Karpas-422 (cell line): ENCODE results near the gene CLCN2. TPM values are rescaled to one million over a fixed set of nuclear protein-coding genes. Genes with fewer than 3 reads are reported as not detected.
"Not testable (repeated sequence)": the region's sequence is repeated elsewhere in the genome, so short reads cannot be mapped to it uniquely, and the experiment has no call there.

ENCODE experiments used
- DNase-seq: peaks from one replicate; pipeline ENCODE4 v3.0.0-alpha.2; 2015
- H2AFZ ChIP-seq: fragments of 200-600 bp; sonication (generic); 2 replicates; pipeline ENCODE4 v1.6.1; 2014; ENCODE audit warnings: antibody characterized with exemption, low read length, mixed read lengths
- H3K27ac ChIP-seq: fragments of 200-600 bp; sonication (generic); 2 replicates; pipeline ENCODE4 v1.5.1; 2014; ENCODE audit warnings: mild to moderate bottlenecking, low read length, moderate library complexity
- H3K27me3 ChIP-seq: fragments of 200-600 bp; sonication (generic); 2 replicates; pipeline ENCODE4 v1.6.1; 2014; ENCODE audit warnings: low read length, mixed read lengths
- H3K36me3 ChIP-seq: fragments of 200-600 bp; sonication (generic); 2 replicates; pipeline ENCODE4 v1.6.1; 2014; ENCODE audit warnings: low read length, mixed read lengths; ENCODE audit not compliant: insufficient read depth
- H3K4me1 ChIP-seq: fragments of 200-600 bp; sonication (generic); 2 replicates; pipeline ENCODE4 v1.6.1; 2014; ENCODE audit warnings: mild to moderate bottlenecking, low read length, mixed read lengths
- H3K4me2 ChIP-seq: fragments of 200-600 bp; sonication (generic); 2 replicates; pipeline ENCODE4 v1.6.1; 2014; ENCODE audit warnings: low read length, low read depth, mild to moderate bottlenecking; ENCODE audit not compliant: poor library complexity, severe bottlenecking
- H3K4me3 ChIP-seq: fragments of 200-600 bp; sonication (generic); 2 replicates; pipeline ENCODE4 v1.5.1; 2014; ENCODE audit warnings: mild to moderate bottlenecking, antibody characterized with exemption, low read length, mixed read lengths
- H3K79me2 ChIP-seq: fragments of 200-600 bp; sonication (generic); 2 replicates; pipeline ENCODE4 v1.6.1; 2014; ENCODE audit warnings: mild to moderate bottlenecking, low read length, mixed read lengths
- H3K9ac ChIP-seq: fragments of 200-600 bp; sonication (generic); 2 replicates; pipeline ENCODE4 v1.6.0; 2014; ENCODE audit warnings: low read length
- H3K9me2 ChIP-seq: fragments of 200-600 bp; sonication (generic), shearing (Covaris generic); replicated peaks from 2 replicates; pipeline ENCODE4 v1.6.0; 2014; ENCODE audit warnings: mild to moderate bottlenecking, low read length, moderate library complexity; ENCODE audit not compliant: insufficient read depth
- H3K9me3 ChIP-seq: fragments of 300-700, 200-600 bp; sonication (generic); 2 replicates; pipeline ENCODE4 v1.6.1; 2014; ENCODE audit warnings: low read length, mixed read lengths
- H4K20me1 ChIP-seq: fragments of 200-600 bp; sonication (generic); 2 replicates; pipeline ENCODE4 v1.6.1; 2014; ENCODE audit warnings: mild to moderate bottlenecking, antibody characterized with exemption, low read length, low read depth; ENCODE audit not compliant: insufficient read depth
- total RNA-seq: library from RNA; depleted of rRNA; stranded (reverse); fragments of >200 nt; shearing (Covaris generic); gene quantifications from 2 replicates; pipeline ENCODE4 v1.2.3, GENCODE V29; 2014; ENCODE audit warnings: low replicate concordance

The CLCN2 gene
- total RNA-seq, 1 experiment from 2014 or later: 4.4 TPM

- H3K4me1 ChIP-seq: no peaks in the 10 kb centered on the region
- H4K20me1 ChIP-seq: no peaks in the 10 kb centered on the region
- no peaks in the 10 kb centered on the region for H3K9me2 ChIP-seq
- no peaks in the 10 kb centered on the region for H3K79me2 ChIP-seq
- H3K4me2 ChIP-seq: no peak overlapping the region
- H3K27ac ChIP-seq: no peak overlapping the region
- H3K27me3 ChIP-seq: no peaks in the 10 kb centered on the region
- no peak overlapping the region for H2AFZ ChIP-seq
- no peaks in the 10 kb centered on the region for H3K36me3 ChIP-seq
- no peak overlapping the region for H3K4me3 ChIP-seq
- H3K9me3 ChIP-seq: no peaks in the 10 kb centered on the region
- H3K9ac ChIP-seq: no peak overlapping the region
- no peak for DNase-seq
Measured at GRCh38 chr3:184347321-184348056, 13.9 kb downstream of the CLCN2 start.

GRCh38 chr3:184346480-184347190, 14.8 kb downstream of the CLCN2 start:
- no peak for DNase-seq
- Histone ChIP-seq H3K4me1 (no peaks in the 10 kb centered on the region), H3K9me2 (no peaks in the 10 kb centered on the region), H3K4me3 (no peak overlapping the region), H3K27ac (no peak overlapping the region), H3K27me3 (no peaks in the 10 kb centered on the region), H3K4me2 (no peak overlapping the region), H4K20me1 (no peaks in the 10 kb centered on the region), H3K9ac (no peak overlapping the region), H3K79me2 (no peaks in the 10 kb centered on the region), H2AFZ (no peak overlapping the region), H3K36me3 (no peaks in the 10 kb centered on the region), H3K9me3 (no peaks in the 10 kb centered on the region)

- Histone ChIP-seq H3K36me3 (no peaks in the 10 kb centered on the region), H3K4me1 (no peaks in the 10 kb centered on the region), H3K27ac (no peak overlapping the region), H3K4me3 (no peak overlapping the region), H3K4me2 (no peak overlapping the region), H3K9me3 (no peaks in the 10 kb centered on the region), H3K9ac (no peak overlapping the region), H2AFZ (no peak overlapping the region), H3K79me2 (no peaks in the 10 kb centered on the region), H4K20me1 (no peaks in the 10 kb centered on the region), H3K27me3 (no peaks in the 10 kb centered on the region), H3K9me2 (no peaks in the 10 kb centered on the region)
- DNase-seq: peak; percentile 84
Measured at GRCh38 chr3:184345317-184346144, 15.9 kb downstream of the CLCN2 start.

- Histone ChIP-seq H3K9me3 (no peaks in the 10 kb centered on the region), H3K4me1 (no peaks in the 10 kb centered on the region), H3K27me3 (no peaks in the 10 kb centered on the region), H3K4me2 (no peak overlapping the region), H3K79me2 (no peaks in the 10 kb centered on the region), H3K9ac (no peak overlapping the region), H3K36me3 (no peaks in the 10 kb centered on the region), H3K27ac (no peak overlapping the region), H2AFZ (no peak overlapping the region), H3K9me2 (no peaks in the 10 kb centered on the region), H3K4me3 (no peak overlapping the region), H4K20me1 (no peaks in the 10 kb centered on the region)
- DNase-seq: no peak
Measured at GRCh38 chr3:184344579-184345316, 16.7 kb downstream of the CLCN2 start.

GRCh38 chr3:184343200-184343876, 18.1 kb downstream of the CLCN2 start:
- Histone ChIP-seq H3K27me3 (no peaks in the 10 kb centered on the region), H3K9me2 (no peaks in the 10 kb centered on the region), H3K36me3 (no peaks in the 10 kb centered on the region), H3K4me3 (no peak overlapping the region), H2AFZ (no peak overlapping the region), H3K9me3 (no peaks in the 10 kb centered on the region), H3K9ac (no peak overlapping the region), H3K4me2 (no peak overlapping the region), H3K79me2 (peaks cover 5% of the 10 kb centered on the region; the same call in 1 of the 2 replicates), H3K4me1 (no peaks in the 10 kb centered on the region), H4K20me1 (no peaks in the 10 kb centered on the region), H3K27ac (no peak overlapping the region)
- DNase-seq: no peak

GRCh38 chr3:184341925-184342324, 19.5 kb downstream of the CLCN2 start:
- H3K27me3 ChIP-seq: no peaks in the 10 kb centered on the region
- H3K9me2 ChIP-seq: no peaks in the 10 kb centered on the region

GRCh38 chr3:184339451-184340135, 21.8 kb downstream of the CLCN2 start:
- H3K9me3 ChIP-seq, DNase-seq, H3K9ac ChIP-seq, H3K4me3 ChIP-seq, H3K27me3 ChIP-seq, H3K36me3 ChIP-seq, H2AFZ ChIP-seq, H4K20me1 ChIP-seq, H3K4me2 ChIP-seq, H3K9me2 ChIP-seq, H3K27ac ChIP-seq: not testable (repeated sequence)
- H3K79me2 ChIP-seq: peaks cover 27% of the 10 kb centered on the region
- H3K4me1 ChIP-seq: peaks cover 23% of the 10 kb centered on the region

More at GRCh38 chr3:184341925-184342324, 19.5 kb downstream of the CLCN2 start:
- H3K9ac ChIP-seq: no peak overlapping the region
- peaks cover 8% of the 10 kb centered on the region for H3K4me1 ChIP-seq
- no peaks in the 10 kb centered on the region for H3K9me3 ChIP-seq
- DNase-seq: no peak
- H3K4me2 ChIP-seq: no peak overlapping the region
- H4K20me1 ChIP-seq: no peaks in the 10 kb centered on the region
- H3K36me3 ChIP-seq: no peaks in the 10 kb centered on the region
- peaks cover 19% of the 10 kb centered on the region for H3K79me2 ChIP-seq
- H2AFZ ChIP-seq: no peak overlapping the region
- no peak overlapping the region for H3K4me3 ChIP-seq
- no peak overlapping the region for H3K27ac ChIP-seq
